Measurements from ENCODE around the gene ADI1. TPM values are rescaled to one million over a fixed set of nuclear protein-coding genes. Genes with fewer than 3 reads are reported as not detected.
A peak's percentile ranks its signal among the peaks of the same experiment; 100 is the strongest.

The ADI1 gene
- total RNA-seq, 4 donors from 2014 or later, result 61.9 to 106 (median 82.9) TPM

DNA sequence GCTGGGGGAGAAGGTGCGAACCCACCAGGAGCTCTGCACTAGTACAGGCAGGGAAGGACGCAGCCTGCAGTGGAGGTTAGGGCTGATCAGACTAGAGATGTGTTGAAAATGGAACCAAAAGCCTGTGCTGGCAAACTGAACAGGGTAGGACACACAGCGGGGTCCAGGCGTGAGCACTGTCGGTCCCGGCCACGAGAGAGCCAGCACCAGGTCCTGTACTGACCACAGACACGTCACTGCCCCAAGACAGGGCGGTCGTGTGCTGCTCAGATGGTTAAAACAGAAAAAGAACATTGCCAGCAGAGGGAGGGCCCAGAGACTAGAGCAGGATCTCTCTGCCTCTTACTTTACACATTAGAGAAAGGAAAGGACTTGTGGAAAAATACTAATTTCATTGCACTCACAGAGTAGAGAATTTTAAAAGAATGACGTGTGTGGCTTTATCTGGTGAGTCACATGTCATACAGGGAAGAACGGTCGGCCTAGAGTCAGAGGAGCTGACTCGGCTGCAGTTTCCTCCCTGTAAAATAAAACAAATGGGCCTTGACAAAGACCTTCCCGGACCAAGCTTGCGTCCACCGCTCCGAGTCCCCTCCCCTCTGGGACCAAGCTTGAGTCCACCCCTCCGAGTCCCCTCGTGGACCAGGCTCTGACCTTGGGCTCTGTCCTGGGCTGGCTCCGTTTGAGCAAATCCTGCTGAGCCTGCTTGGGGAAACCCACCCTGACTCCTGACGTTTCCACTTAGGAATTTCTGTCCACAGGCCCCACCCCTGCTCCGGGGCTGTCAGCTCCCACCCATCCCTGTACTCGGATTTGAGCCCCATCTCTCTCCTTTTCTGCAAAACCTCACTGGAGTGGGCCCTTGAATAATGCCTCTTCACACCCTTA is 16.7 kb upstream of the ADI1 start:
- Histone ChIP-seq H3K9me3 (no peaks in the 10 kb centered on the region), H3K4me1 (peaks cover 0 to 50% (median 6%) of the 10 kb centered on the region in 3 donors), H3K4me3 (peak overlapping the region; percentile 22 to 46), H3K27ac (peak overlapping the region; percentile 78 to 94 (median 92)), H3K27me3 (no peaks in the 10 kb centered on the region), H3K36me3 (peaks cover 0 to 44% of the 10 kb centered on the region in 2 donors)
- ATAC-seq, result peak; percentile 86
- 6 to 17% methylated on average over 16 to 19 of the region's 24 CpGs for WGBS, 2 donors (ENCODE audit: low coverage in 1 of 2)
- TF ChIP-seq POLR2A (IDR thresholded peaks at IDR 0.05) (peak in 1 of 2 donors; percentile 21), POLR2AphosphoS5 (IDR thresholded peaks at IDR 0.05) (no peak)
- TF ChIP-seq, protein P1, sequence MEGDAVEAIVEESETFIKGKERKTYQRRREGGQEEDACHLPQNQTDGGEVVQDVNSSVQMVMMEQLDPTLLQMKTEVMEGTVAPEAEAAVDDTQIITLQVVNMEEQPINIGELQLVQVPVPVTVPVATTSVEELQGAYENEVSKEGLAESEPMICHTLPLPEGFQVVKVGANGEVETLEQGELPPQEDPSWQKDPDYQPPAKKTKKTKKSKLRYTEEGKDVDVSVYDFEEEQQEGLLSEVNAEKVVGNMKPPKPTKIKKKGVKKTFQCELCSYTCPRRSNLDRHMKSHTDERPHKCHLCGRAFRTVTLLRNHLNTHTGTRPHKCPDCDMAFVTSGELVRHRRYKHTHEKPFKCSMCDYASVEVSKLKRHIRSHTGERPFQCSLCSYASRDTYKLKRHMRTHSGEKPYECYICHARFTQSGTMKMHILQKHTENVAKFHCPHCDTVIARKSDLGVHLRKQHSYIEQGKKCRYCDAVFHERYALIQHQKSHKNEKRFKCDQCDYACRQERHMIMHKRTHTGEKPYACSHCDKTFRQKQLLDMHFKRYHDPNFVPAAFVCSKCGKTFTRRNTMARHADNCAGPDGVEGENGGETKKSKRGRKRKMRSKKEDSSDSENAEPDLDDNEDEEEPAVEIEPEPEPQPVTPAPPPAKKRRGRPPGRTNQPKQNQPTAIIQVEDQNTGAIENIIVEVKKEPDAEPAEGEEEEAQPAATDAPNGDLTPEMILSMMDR (IDR thresholded peaks at IDR 0.05), result peak in 2 of 4 experiments; percentile 27 to 38

DNA sequence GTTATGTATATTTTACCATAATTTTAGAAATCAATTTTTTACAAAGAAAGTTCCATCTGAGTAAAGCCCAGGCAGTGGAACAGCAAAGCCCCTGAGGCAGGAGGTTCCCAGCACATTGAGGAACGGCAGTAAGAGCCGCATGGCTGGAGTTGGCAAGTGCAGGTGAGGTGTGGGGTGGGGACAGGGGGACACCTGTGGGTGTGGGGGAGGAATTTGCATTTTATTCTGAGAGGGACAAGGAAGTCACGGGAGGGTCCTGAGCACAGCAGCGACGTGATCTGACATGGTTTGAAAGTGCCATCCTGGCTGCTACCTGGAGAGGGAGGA is 16.1 kb upstream of the ADI1 start:
- Histone ChIP-seq H3K9me3 (no peaks in the 10 kb centered on the region), H3K4me3 (peak overlapping the region in 1 of 2 donors; percentile 46), H3K27me3 (no peaks in the 10 kb centered on the region), H3K4me1 (peaks cover 0 to 50% (median 6%) of the 10 kb centered on the region in 3 donors), H3K27ac (peak overlapping the region; percentile 78 to 94 (median 92)), H3K36me3 (peaks cover 0 to 39% of the 10 kb centered on the region in 2 donors)
- TF ChIP-seq, protein P1 (IDR thresholded peaks at IDR 0.05), result no peak
- TF ChIP-seq POLR2A (IDR thresholded peaks at IDR 0.05), result no peak
- TF ChIP-seq EP300 (IDR thresholded peaks at IDR 0.05), result no peak
- no peak for TF ChIP-seq POLR2AphosphoS5 (IDR thresholded peaks at IDR 0.05)
- 17 to 32% methylated on average over 4 to 5 of the region's 5 CpGs for WGBS, 2 donors (ENCODE audit: low coverage in 1 of 2)
- ATAC-seq, result no peak

DNA sequence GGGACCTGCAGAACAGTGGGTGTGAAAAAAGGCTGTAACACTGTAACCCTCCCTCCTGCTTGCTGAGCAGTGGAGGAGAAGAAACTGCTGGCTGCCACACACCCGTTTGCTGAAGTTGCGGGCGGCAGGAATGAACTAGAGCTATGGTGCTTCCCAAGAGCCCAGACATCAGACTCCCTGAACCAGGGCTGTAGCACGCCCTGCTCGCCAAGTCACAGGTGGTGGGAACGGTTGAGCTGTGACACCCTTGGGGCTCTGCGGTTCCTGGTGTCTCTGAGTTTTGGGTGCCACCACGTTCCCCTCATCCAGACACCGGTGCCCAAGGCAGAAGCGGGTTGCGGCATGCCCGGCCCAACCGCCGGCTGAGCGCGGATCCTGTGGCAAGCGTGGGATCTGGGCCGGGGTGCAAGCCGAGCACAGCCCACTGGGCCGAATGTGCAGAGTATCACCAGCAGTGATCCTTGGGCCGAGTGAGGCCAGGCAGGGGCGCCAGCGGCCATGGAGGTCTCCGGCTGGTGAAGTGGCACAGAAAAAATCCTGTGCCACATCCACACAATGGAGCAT is 15.0 kb upstream of the ADI1 start:
- no peak for ATAC-seq
- H3K27ac ChIP-seq, result peak overlapping the region in 3 of 4 donors; percentile 50 to 94 (median 65)
- H3K4me1 ChIP-seq, result peaks cover 0 to 50% (median 6%) of the 10 kb centered on the region in 3 donors
- H3K4me3 ChIP-seq, result no peak overlapping the region
- H3K36me3 ChIP-seq, result peaks cover 0 to 28% of the 10 kb centered on the region in 2 donors
- H3K9me3 ChIP-seq, result no peaks in the 10 kb centered on the region
- TF ChIP-seq POLR2AphosphoS5 (IDR thresholded peaks at IDR 0.05) (no peak), EP300 (IDR thresholded peaks at IDR 0.05) (no peak), POLR2A (IDR thresholded peaks at IDR 0.05) (no peak)
- TF ChIP-seq, protein P1 (IDR thresholded peaks at IDR 0.05), result no peak
- WGBS, 2 donors (ENCODE audit: low coverage in 1 of 2), result no CpG with 5 or more reads among the region's 24 CpGs
- no peaks in the 10 kb centered on the region for H3K27me3 ChIP-seq

DNA sequence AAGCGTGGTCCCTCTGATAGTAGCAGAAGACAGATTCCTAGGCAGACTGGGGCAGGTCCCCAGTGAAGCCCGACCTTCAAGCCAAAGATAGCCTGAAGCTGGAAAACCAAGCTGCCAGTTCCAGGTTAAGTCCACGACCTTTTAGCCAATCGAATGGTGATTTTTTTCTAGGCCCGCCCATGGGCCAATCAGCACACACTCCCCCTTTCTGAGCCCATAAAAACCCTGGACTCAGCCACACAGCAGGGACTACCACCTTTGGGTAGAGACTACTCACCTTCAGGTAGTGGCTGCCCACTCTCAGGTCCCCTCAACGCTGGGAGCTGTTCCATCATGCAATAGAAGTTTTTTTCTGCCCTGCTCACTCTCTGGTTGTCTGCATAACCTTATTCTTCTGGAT is 14.5 kb upstream of the ADI1 start:
- Histone ChIP-seq H3K4me1 (peaks cover 0 to 50% (median 6%) of the 10 kb centered on the region in 3 donors), H3K27ac (peak overlapping the region in 3 of 4 donors; percentile 65 to 94 (median 75)), H3K4me3 (no peak overlapping the region), H3K27me3 (no peaks in the 10 kb centered on the region), H3K36me3 (peaks cover 0 to 24% of the 10 kb centered on the region in 2 donors), H3K9me3 (no peaks in the 10 kb centered on the region)
- no peak for TF ChIP-seq POLR2AphosphoS5 (IDR thresholded peaks at IDR 0.05)
- ATAC-seq, result no peak
- 65 to 84% methylated on average over 4 to 5 of the region's 6 CpGs for WGBS, 2 donors (ENCODE audit: low coverage in 1 of 2)

DNA sequence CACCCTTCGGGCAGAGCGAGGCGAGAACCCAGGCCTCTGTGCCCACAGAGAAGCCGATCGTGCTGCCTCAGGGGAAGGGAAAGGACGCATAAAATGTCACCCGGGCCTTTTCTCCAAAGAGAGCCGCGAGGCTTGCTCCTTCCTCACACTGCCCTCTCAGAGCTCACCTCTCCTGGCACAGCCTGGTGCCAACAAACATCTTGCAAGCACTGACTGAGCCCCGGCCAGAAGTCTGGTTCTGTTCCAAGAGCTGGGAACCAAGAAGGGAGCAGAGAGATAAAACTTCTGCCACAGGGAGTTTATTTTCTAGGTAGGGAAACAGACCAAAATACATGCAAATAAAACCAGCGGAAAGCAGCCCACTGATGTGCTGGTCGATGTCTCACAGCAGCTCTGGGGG is 13.6 kb upstream of the ADI1 start:
- TF ChIP-seq EP300 (IDR thresholded peaks at IDR 0.05) (no peak), POLR2AphosphoS5 (IDR thresholded peaks at IDR 0.05) (no peak), POLR2A (IDR thresholded peaks at IDR 0.05) (no peak)
- TF ChIP-seq, protein P1 (IDR thresholded peaks at IDR 0.05), result no peak
- 32% methylated on average over 3 of the region's 12 CpGs; no CpG with 5 or more reads in 1 of the 2 donors for WGBS, 2 donors (ENCODE audit: low coverage in 1 of 2)
- Histone ChIP-seq H3K9me3 (no peaks in the 10 kb centered on the region), H3K36me3 (peaks cover 0 to 24% of the 10 kb centered on the region in 2 donors), H3K27me3 (no peaks in the 10 kb centered on the region), H3K27ac (peak overlapping the region in 3 of 4 donors; percentile 65 to 94 (median 75)), H3K4me3 (no peak overlapping the region), H3K4me1 (peaks cover 0 to 50% (median 6%) of the 10 kb centered on the region in 3 donors)
- ATAC-seq, result no peak

Measured in gastroesophageal sphincter (tissue), 4 donors.